LNCaP clone FGC (cell line): Measurements from ENCODE around the gene MYO9B.
A peak's percentile ranks its signal among the peaks of the same experiment; 100 is the strongest.

Source experiments
- DNase-seq: peaks from one replicate; pipeline ENCODE4 v3.0.0-alpha.2; 2011; ENCODE audit warnings: low read depth
- H3K4me3 ChIP-seq: 2 replicates; pipeline ENCODE4 v1.5.1; 2011; ENCODE audit warnings: mild to moderate bottlenecking, low read depth, low read length, control low read depth
- CTCF ChIP-seq: IDR thresholded peaks from 2 replicates; pipeline ENCODE4 v1.5.1; 2012; ENCODE audit warnings: mild to moderate bottlenecking; ENCODE audit not compliant: control insufficient read depth, insufficient read depth; ENCODE audit errors: extremely low read depth

MYO9B gene

GRCh38 chr19:17227798-17228367 lies 152.3 kb downstream of the MYO9B start:
- no peak overlapping the region for H3K4me3 ChIP-seq
- DNase-seq = no peak
- no peak for TF ChIP-seq CTCF

GRCh38 chr19:17229890-17230289 lies 154.3 kb downstream of the MYO9B start:
- TF ChIP-seq CTCF = no peak
- no peak for DNase-seq
- H3K4me3 ChIP-seq = no peak overlapping the region

GRCh38 chr19:17232258-17232657 lies 156.7 kb downstream of the MYO9B start:
- TF ChIP-seq CTCF = no peak
- H3K4me3 ChIP-seq = no peak overlapping the region
- DNase-seq = no peak

GRCh38 chr19:17234911-17235299 lies 159.3 kb downstream of the MYO9B start:
- peak overlapping the region; percentile 58 for H3K4me3 ChIP-seq
- TF ChIP-seq CTCF = no peak
- DNase-seq = no peak

- peak; percentile 55 for TF ChIP-seq CTCF
- no peak for DNase-seq
- peak overlapping the region; percentile 58 for H3K4me3 ChIP-seq
Measured at GRCh38 chr19:17235300-17235970, 159.9 kb downstream of the MYO9B start.

- H3K4me3 ChIP-seq = peak overlapping the region; percentile 58
- no peak for DNase-seq
- TF ChIP-seq CTCF = no peak
Measured at GRCh38 chr19:17235971-17236777, 160.6 kb downstream of the MYO9B start.
